DOHH2 (cell line): ENCODE measurements around the gene FA2H.

Source experiments
- CTCF ChIP-seq: fragments of 200-600 bp; sonication (generic); IDR thresholded peaks from one replicate; pipeline ENCODE4 v1.5.1; 2014; ENCODE audit warnings: antibody characterized with exemption, mild to moderate bottlenecking, low read depth, low read length; ENCODE audit not compliant: poor library complexity, severe bottlenecking
- EZH2phosphoT487 ChIP-seq: fragments of 200-600 bp; sonication (generic); IDR thresholded peaks from 2 replicates; pipeline ENCODE4 v1.6.1; 2017; ENCODE audit warnings: borderline replicate concordance, mild to moderate bottlenecking, antibody characterized with exemption, low read length, moderate library complexity, mixed read lengths

- TF ChIP-seq CTCF (no peak), EZH2phosphoT487 (no peak)
These were observed 33.8 kb downstream of the FA2H start for GRCh38 chr16:74740795-74741304.
